Upper lobe of left lung (tissue), 6 donors: ENCODE results near the gene HHLA2. TPM values are rescaled to one million over a fixed set of nuclear protein-coding genes. Genes with fewer than 3 reads are reported as not detected.

Experiments
- ATAC-seq, 2 donors: fragments of 200-7000 bp; cut with Tn5 transposase; one replicate each; pipeline ENCODE4 v1.9.1; 2022; ENCODE audit warnings: mild to moderate bottlenecking in 2 of 2, moderate library complexity in 2 of 2; ENCODE audit not compliant: low FRiP score in 2 of 2
- DNase-seq, 2 donors: peaks; one replicate each; pipeline ENCODE4 v3.0.0-alpha.2; 2019 to 2020
- H3K27ac ChIP-seq, 4 donors: fragments of 200-600 bp; sonication (generic); one replicate each; pipeline ENCODE4 v1.5.1; 2016 to 2019
- H3K27me3 ChIP-seq, 4 donors: fragments of 200-600 bp; sonication (generic); one replicate each; pipeline ENCODE4 v1.5.1; 2017 to 2019
- H3K36me3 ChIP-seq, 4 donors: fragments of 200-600 bp; sonication (generic); one replicate each; pipeline ENCODE4 v1.5.1; 2016 to 2019
- H3K4me1 ChIP-seq, 4 donors: fragments of 200-600 bp; sonication (generic); one replicate each; pipeline ENCODE4 v1.5.1; 2018 to 2019
- H3K4me3 ChIP-seq, 4 donors: fragments of 200-600 bp; sonication (generic); one replicate each; pipeline ENCODE4 v1.5.1; 2017 to 2019; ENCODE audit warnings: mild to moderate bottlenecking in 2 of 4, moderate library complexity in 1 of 4
- H3K9me3 ChIP-seq, 4 donors: fragments of 200-600 bp; sonication (generic); one replicate each; pipeline ENCODE4 v1.5.1; 2018 to 2019
- CTCF ChIP-seq, 6 experiments: fragments of 450-650 bp in 4 of 6; fragments of 200-600 bp in 2 of 6; sonication (generic) in 2 of 6; IDR thresholded peaks; one replicate each; pipeline ENCODE4 v1.5.1; 2016 to 2019; ENCODE audit warnings: antibody characterized with exemption in 6 of 6
- EP300 ChIP-seq, 4 donors: sonication (generic); formaldehyde crosslinking; IDR thresholded peaks; one replicate each; pipeline ENCODE4 v1.5.1; 2017; ENCODE audit warnings: antibody characterized with exemption in 4 of 4, control low read depth in 2 of 4
- POLR2A ChIP-seq, 4 donors: fragments of 450-650 bp; IDR thresholded peaks; one replicate each; pipeline ENCODE4 v1.5.1; 2016 to 2017; ENCODE audit warnings: antibody characterized with exemption in 4 of 4, mild to moderate bottlenecking in 2 of 4
- POLR2AphosphoS5 ChIP-seq, 2 donors: sonication (generic); formaldehyde crosslinking; IDR thresholded peaks; one replicate each; pipeline ENCODE4 v1.5.1; 2017; ENCODE audit warnings: antibody characterized with exemption in 2 of 2
- WGBS, 2 donors: methylation state at CpG; one replicate each; pipeline ENCODE4 v1.1.5; 2017 to 2018; 5-methylcytosine and 5-hydroxymethylcytosine counted together
- total RNA-seq, 6 donors: library from RNA; depleted of rRNA in 4 of 6; stranded (reverse); fragments of >200 nt in 4 of 6; gene quantifications; one replicate each; pipeline versions ENCODE4 v1.1.0 to v1.2.1, GENCODE V29; 2016 to 2021
- donor health status: DM: no; HTN: no; CAD: no; lungs with moderate emphysema.
- donor health status: DM: no; HTN: yes; CAD: no; lungs with severe emphysema.

Gene HHLA2
- total RNA-seq, 6 donors from 2014 or later, result 0.26 to 13.7 (median 3.1) TPM

- Histone ChIP-seq H3K4me1 (no peaks in the 10 kb centered on the region), H3K27ac (no peak overlapping the region), H3K4me3 (no peak overlapping the region), H3K27me3 (no peaks in the 10 kb centered on the region), H3K36me3 (no peaks in the 10 kb centered on the region), H3K9me3 (no peaks in the 10 kb centered on the region)
- no peak for DNase-seq
- WGBS, 2 donors, result 74 to 78% methylated on average over 3 of the region's 3 CpGs
- ATAC-seq, result no peak
- TF ChIP-seq POLR2A (IDR thresholded peaks at IDR 0.05) (no peak), CTCF (IDR thresholded peaks at IDR 0.05) (no peak), POLR2AphosphoS5 (IDR thresholded peaks at IDR 0.05) (no peak), EP300 (IDR thresholded peaks at IDR 0.05) (no peak)
Observed at GRCh38 chr3:108352176-108352575, 55.8 kb downstream of the HHLA2 start.

GRCh38 chr3:108354562-108354961, 58.2 kb downstream of the HHLA2 start:
- Histone ChIP-seq H3K4me1 (no peaks in the 10 kb centered on the region), H3K27ac (no peak overlapping the region), H3K27me3 (no peaks in the 10 kb centered on the region), H3K36me3 (no peaks in the 10 kb centered on the region), H3K9me3 (no peaks in the 10 kb centered on the region), H3K4me3 (no peak overlapping the region)
- ATAC-seq (no peak), DNase-seq (no peak)
- WGBS, 2 donors, result 77 to 88% methylated on average over 1 of the region's 1 CpG
- TF ChIP-seq CTCF (IDR thresholded peaks at IDR 0.05) (no peak), POLR2A (IDR thresholded peaks at IDR 0.05) (no peak), POLR2AphosphoS5 (IDR thresholded peaks at IDR 0.05) (no peak), EP300 (IDR thresholded peaks at IDR 0.05) (no peak)

- TF ChIP-seq EP300 (IDR thresholded peaks at IDR 0.05) (no peak), CTCF (IDR thresholded peaks at IDR 0.05) (no peak), POLR2AphosphoS5 (IDR thresholded peaks at IDR 0.05) (no peak), POLR2A (IDR thresholded peaks at IDR 0.05) (no peak)
- Histone ChIP-seq H3K9me3 (no peaks in the 10 kb centered on the region), H3K27ac (no peak overlapping the region), H3K27me3 (no peaks in the 10 kb centered on the region), H3K4me3 (no peak overlapping the region), H3K36me3 (no peaks in the 10 kb centered on the region), H3K4me1 (no peaks in the 10 kb centered on the region)
- DNase-seq (no peak), ATAC-seq (peak in 1 of 2 donors; percentile 51)
- 86 to 92% methylated on average over 2 of the region's 2 CpGs for WGBS, 2 donors
Observed at GRCh38 chr3:108357042-108357441, 60.7 kb downstream of the HHLA2 start.

GRCh38 chr3:108359011-108359410, 62.7 kb downstream of the HHLA2 start:
- no peaks in the 10 kb centered on the region for H3K4me1 ChIP-seq
- TF ChIP-seq CTCF (IDR thresholded peaks at IDR 0.05) (no peak), EP300 (IDR thresholded peaks at IDR 0.05) (no peak), POLR2AphosphoS5 (IDR thresholded peaks at IDR 0.05) (no peak), POLR2A (IDR thresholded peaks at IDR 0.05) (no peak)

GRCh38 chr3:108376026-108376425, 79.7 kb downstream of the HHLA2 start:
- Histone ChIP-seq H3K36me3 (no peaks in the 10 kb centered on the region), H3K4me1 (no peaks in the 10 kb centered on the region), H3K27ac (no peak overlapping the region), H3K9me3 (no peaks in the 10 kb centered on the region), H3K27me3 (no peaks in the 10 kb centered on the region), H3K4me3 (no peak overlapping the region)
- 0 to 88% methylated on average over 1 of the region's 1 CpG for WGBS, 2 donors
- ATAC-seq (no peak), DNase-seq (no peak)
- no peak for TF ChIP-seq POLR2A (IDR thresholded peaks at IDR 0.05)
- no peak for TF ChIP-seq EP300 (IDR thresholded peaks at IDR 0.05)
- TF ChIP-seq CTCF (IDR thresholded peaks at IDR 0.05), result no peak
- TF ChIP-seq POLR2AphosphoS5 (IDR thresholded peaks at IDR 0.05), result no peak

More at GRCh38 chr3:108359011-108359410, 62.7 kb downstream of the HHLA2 start:
- no peaks in the 10 kb centered on the region for H3K9me3 ChIP-seq
- H3K4me3 ChIP-seq, result no peak overlapping the region
- no peaks in the 10 kb centered on the region for H3K27me3 ChIP-seq
- no peak overlapping the region for H3K27ac ChIP-seq
- ATAC-seq (no peak), DNase-seq (no peak)
- WGBS, 2 donors, result 77 to 84% methylated on average over 2 of the region's 2 CpGs
- no peaks in the 10 kb centered on the region for H3K36me3 ChIP-seq
